ENCODE results near the gene SIK2.
A peak's percentile ranks its signal among the peaks of the same experiment; 100 is the strongest.

Gene SIK2

GRCh38 chr11:111582163-111582562 lies 20.1 kb upstream of the SIK2 start:
- no peak for DNase-seq (ENCODE audit: low spot score)

- DNase-seq (ENCODE audit: low spot score): no peak
Observed at GRCh38 chr11:111582881-111583280, 19.4 kb upstream of the SIK2 start.

GRCh38 chr11:111585371-111585770 lies 16.9 kb upstream of the SIK2 start:
- DNase-seq (ENCODE audit: low spot score): no peak

- DNase-seq (ENCODE audit: low spot score): no peak
Observed at GRCh38 chr11:111586388-111586831, 15.8 kb upstream of the SIK2 start.

DNA sequence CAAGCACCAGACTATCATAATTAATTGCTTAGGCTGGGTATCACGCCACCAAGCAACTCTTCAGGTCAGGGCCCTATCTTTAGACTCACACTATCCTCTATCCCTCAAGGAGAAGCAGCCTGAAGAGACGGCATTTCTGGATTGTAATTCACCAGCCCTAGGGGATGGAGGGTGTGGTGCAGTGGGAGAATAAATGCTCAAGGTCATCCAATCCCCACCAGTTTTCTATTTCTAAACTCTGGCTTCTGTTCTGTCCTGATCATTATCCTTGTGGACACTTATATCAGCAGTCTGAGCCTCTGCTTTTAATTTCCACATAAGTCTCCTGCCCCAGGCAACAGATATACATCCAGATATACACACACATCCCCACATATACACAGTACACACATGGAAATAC lies 13.1 kb upstream of the SIK2 start:
- DNase-seq (ENCODE audit: low spot score): no peak

DNA sequence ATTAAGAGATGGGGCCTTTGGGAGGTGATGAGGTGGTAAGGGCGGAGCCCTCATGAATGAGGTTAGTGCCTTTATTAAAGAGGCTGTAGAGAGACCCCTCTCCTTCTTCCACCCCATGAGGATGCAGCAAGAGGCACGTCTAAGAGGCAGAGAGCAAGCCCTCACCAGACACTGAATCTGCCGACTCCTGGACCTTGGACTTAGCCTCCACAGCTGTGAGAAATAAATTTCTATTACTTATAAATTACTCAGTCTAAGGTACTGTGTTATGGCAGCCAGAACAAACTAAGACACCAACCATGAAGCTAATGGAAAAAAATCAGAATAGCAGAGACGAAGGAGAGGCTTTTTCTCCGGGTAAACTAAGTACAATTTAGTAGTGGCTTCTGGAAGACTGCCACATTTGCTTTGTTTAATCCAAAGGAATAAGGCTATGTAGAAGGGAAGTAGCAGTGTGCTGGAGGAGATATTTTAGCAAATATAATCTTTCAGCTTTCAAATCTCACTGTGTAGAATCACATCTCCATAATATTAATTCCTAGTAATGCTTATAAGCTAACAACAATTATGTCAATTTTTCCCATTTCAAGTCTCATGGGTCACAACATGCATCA lies 12.3 kb upstream of the SIK2 start:
- DNase-seq (ENCODE audit: low spot score): no peak

GRCh38 chr11:111591187-111591960 lies 10.9 kb upstream of the SIK2 start:
- DNase-seq (ENCODE audit: low spot score): no peak

DNA sequence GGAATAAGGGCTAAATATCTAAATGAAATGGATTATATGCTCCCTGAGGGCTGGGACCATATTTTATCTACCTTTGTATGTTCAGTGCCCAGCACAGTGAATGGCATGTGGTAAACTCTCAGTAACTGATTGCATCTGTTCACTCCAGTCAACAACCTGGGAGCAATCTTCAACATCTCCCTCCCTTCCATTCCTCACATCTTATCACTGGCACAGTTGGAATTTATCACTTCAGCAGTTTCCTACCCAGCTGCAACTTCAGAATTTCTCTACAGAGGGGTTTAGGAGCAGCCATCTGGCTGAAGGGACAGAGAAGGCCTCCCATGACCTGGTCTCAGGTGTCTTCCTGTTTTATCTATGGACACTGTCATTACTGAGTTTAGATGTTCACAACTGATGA lies 9.8 kb upstream of the SIK2 start:
- DNase-seq (ENCODE audit: low spot score): no peak

DNA sequence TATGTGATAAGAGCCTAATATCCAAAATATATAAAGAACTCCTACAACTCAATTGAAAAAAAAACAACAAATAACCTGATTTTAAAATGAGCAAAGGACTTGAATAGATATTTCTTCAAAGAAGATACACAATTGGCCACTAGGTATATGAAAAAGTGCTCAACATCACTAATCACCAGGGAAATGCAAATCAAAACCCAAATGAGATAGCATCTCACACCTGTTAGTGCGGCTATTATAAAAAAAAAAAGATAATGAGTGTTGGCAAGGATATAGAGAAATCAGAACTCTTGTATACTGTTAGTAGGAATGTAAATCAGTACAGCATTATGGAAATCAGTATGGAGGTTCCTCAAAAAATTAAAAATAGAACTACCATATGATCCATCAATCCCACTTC lies 5.9 kb upstream of the SIK2 start:
- no peak for DNase-seq (ENCODE audit: low spot score)

DNA sequence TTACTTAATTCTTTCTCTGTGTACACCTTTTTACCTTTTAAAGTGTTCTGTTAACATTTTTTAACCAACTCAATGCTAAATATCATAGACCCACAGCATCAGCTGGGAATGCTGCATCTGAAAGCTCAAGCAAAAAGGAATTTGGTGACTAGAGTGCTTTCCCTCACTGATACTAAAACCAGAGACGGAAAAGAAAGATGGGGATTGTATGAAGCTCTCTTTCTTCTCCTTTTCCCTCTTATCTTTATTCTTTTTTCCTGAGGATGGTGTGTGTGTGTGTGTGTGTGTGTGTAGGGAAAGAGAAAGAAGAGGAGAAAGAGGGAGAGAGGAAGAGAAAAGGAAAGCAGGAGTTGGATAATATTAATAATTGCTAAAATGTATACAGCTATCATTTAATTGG lies 4.1 kb upstream of the SIK2 start:
- DNase-seq (ENCODE audit: low spot score): no peak

GRCh38 chr11:111598559-111598958 lies 3.7 kb upstream of the SIK2 start:
- DNase-seq (ENCODE audit: low spot score): no peak

- DNase-seq (ENCODE audit: low spot score): no peak
Observed at GRCh38 chr11:111601636-111601978, 642 bp upstream of the SIK2 start.

GRCh38 chr11:111602865-111603610 lies 789 bp downstream of the SIK2 start:
- DNase-seq (ENCODE audit: low spot score): peak; percentile 26

DNA sequence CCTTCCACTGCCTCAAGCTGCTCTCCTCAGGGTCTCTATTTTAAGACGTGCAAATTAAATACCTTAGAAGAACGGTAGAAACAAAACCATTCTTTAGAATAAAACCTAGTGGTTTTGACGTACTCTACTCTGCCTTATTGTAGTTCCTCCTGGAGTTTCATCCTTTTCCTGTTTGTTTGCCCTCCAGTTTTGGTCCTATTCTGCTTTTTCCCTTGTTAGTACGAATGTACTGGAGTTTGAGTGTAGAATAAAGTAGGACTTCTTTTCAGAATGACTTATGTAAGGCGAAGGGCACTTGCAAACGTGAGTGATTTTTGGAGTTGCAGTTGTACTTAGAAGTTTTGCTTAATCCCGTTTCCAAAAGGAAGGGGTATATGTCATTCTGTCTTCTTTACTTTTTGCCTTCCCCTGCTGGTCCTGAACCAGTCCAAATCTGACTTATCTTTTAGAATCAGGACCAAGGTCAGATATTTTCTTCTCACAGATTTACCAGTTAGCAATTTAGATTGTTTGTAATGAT lies 1.4 kb downstream of the SIK2 start:
- no peak for DNase-seq (ENCODE audit: low spot score)

DNA sequence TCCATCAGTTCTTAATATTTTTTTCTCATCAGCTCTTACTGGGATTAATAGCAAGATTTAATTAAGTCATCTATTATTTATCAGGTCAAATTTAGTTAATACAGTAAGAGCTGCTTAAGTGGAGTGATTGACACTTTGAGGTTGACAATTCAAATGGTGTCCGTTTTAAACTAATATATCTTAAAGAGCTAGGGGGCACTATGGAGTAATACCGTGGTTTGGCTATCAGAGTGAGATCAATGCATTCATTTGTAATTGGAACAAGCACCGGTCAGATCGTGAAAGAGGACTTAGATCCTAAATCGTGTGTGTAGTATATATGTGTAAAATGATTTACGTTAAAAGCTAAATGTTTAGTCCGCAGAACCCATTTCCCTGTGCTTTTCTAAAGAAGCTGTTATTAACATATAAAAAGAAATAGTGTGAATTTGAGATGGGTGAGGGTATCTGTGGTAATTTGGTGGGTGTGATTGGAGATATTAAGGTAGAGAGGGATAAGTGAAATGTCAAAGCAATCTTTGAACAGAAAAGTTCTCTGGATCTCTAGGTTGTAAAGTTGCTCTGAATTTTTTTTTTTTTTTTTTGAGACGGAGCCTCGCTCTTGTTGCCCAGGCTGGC lies 2.3 kb downstream of the SIK2 start:
- DNase-seq (ENCODE audit: low spot score): peak; percentile 43

DNA sequence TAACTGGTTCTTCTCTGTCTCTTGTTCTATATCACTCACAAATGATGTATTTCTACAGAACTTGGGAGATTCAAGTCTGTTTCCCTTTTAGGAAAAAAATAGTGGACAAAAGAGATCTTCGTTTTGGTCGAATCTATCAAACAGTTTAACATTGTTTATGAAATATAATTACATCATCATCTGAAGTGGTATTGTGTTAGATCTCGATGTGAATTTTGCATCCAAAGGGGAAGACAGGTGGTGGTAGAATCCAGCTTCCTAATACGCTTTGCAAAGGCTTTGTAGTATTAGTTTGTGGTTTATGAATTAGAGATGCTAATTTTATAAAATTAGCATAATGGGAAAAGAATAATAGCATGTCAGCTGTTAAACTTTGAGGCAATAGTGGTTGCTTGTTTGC lies 3.4 kb downstream of the SIK2 start:
- no peak for DNase-seq (ENCODE audit: low spot score)

DNA sequence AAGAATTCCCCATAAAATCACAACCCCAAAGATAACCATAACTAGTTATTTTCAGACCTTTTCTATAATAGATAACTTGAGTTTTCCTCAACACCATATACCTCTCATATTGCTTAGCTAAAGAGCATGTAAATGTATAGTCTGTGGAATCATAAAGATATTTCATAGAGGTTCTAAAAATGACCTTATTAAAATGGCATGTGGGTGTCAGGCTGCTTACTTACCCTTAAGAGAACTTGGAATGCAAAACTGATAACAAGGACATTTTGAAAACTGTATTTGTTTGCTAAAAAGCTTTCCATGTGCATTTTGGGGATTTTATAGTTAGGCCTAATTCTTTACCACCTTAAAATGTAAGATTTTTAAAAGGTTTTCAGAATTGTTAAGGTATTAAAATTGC lies 4.7 kb downstream of the SIK2 start:
- no peak for DNase-seq (ENCODE audit: low spot score)

- no peak for DNase-seq (ENCODE audit: low spot score)
Observed at GRCh38 chr11:111607751-111608150, 5.5 kb downstream of the SIK2 start.

DNA sequence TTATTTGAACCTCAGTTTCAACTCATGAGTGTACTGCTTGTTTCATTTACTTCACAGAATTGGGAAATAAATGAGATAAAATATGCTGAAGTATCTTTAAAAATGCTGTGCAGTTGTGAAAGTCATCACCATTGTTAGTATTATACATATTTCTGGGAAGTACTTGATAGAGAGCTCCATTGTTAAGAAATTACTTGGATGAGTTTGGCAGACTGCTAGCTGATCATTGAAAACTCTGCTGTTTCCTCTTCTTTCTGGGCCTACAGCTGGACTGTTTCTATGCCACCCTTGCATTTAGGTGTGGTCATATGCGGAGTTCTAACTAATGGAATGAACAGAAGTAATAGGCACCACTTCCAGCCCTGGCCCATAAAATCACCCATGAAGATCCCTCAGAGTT lies 10.0 kb downstream of the SIK2 start:
- DNase-seq (ENCODE audit: low spot score): no peak

DNA sequence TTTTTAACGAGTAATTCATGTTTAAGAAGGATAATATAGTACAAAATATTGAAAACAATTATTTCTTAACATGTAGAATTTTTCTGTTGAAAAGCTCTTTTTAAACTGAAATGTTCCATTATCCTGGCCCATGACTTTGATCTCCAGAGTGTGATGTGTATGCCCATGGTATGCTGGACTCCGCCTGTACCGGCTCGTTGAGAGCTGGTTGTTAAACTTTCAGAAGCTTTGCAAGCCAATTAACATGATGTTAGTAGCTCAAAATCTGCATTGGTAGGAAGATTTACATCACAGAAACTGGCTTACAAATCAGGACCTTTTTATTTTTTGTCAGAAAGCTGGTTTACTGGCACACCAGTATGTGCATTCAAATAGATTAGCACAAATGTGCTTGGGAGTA lies 15.0 kb downstream of the SIK2 start:
- DNase-seq (ENCODE audit: low spot score): no peak

GRCh38 chr11:111620518-111620917 lies 18.3 kb downstream of the SIK2 start:
- DNase-seq (ENCODE audit: low spot score): no peak

DNA sequence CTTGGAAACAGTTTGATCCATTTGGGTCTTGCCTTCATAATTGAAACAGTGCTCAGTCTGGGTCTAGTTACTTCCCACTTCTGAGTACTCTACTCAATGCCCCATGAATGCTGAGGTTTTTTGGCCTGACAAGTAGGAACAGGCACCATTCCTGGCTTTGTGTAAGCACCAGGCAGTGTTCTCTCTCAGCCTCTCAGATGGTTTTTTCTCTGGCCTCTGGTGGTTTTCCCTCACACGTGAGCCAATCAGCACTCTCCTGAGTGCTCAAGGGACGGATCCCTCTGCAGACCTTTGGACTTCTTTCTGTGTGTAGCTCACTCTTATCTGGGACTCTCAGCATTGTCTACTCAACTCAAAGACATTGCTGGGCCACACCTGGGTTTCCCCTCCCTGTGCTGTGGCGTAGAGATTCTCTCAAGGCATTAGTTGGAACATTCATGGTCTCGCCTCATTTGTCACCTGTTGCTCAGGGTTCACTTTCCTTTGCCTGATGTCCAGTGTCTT lies 21.3 kb downstream of the SIK2 start:
- DNase-seq (ENCODE audit: low spot score): peak; percentile 46
